ENCODE data around the gene IGIP. TPM values are rescaled to one million over a fixed set of nuclear protein-coding genes. Genes with fewer than 3 reads are reported as not detected.
A peak's percentile ranks its signal among the peaks of the same experiment; 100 is the strongest.

Gene IGIP
- 9.4 TPM for polyA plus RNA-seq
- long read RNA-seq, donor 1, partial matches to known transcripts = 0 of 2 reads
- long read RNA-seq, donor 1, other reads (novel, unspliced or antisense) = 0 of 2 reads
- long read RNA-seq, donor 2, partial matches to known transcripts = 0 of 4 reads
- long read RNA-seq, donor 2, other reads (novel, unspliced or antisense) = 0 of 4 reads
- long read RNA-seq, donor 3, transcript IGIP-201 (1 exons, 3,458 nt) = major isoform, 7 of 7 reads
- long read RNA-seq, donor 3, partial matches to known transcripts = 0 of 7 reads
- long read RNA-seq, donor 3, other reads (novel, unspliced or antisense) = 0 of 7 reads
- long read RNA-seq, donor 4 = 0 reads
- long read RNA-seq, donor 5, partial matches to known transcripts = 0 of 1 reads
- long read RNA-seq, donor 5, other reads (novel, unspliced or antisense) = 0 of 1 reads
- long read RNA-seq, donor 6, transcript IGIP-201 (1 exons, 3,458 nt) = major isoform, 6 of 6 reads
- long read RNA-seq, donor 6, partial matches to known transcripts = 0 of 6 reads
- long read RNA-seq, donor 6, other reads (novel, unspliced or antisense) = 0 of 6 reads
- long read RNA-seq, donor 7, transcript IGIP-201 (1 exons, 3,458 nt) = major isoform, 5 of 5 reads
- long read RNA-seq, donor 7, partial matches to known transcripts = 0 of 5 reads
- long read RNA-seq, donor 7, other reads (novel, unspliced or antisense) = 0 of 5 reads
- long read RNA-seq, donor 8, transcript IGIP-201 (1 exons, 3,458 nt) = major isoform, 13 of 13 reads
- long read RNA-seq, donor 8, partial matches to known transcripts = 0 of 13 reads
- long read RNA-seq, donor 8, other reads (novel, unspliced or antisense) = 0 of 13 reads
- long read RNA-seq, donor 9, partial matches to known transcripts = 0 of 4 reads
- long read RNA-seq, donor 9, other reads (novel, unspliced or antisense) = 0 of 4 reads
- long read RNA-seq, donor 10, transcript IGIP-201 (1 exons, 3,458 nt) = major isoform, 7 of 7 reads
- long read RNA-seq, donor 10, partial matches to known transcripts = 0 of 7 reads
- long read RNA-seq, donor 10, other reads (novel, unspliced or antisense) = 0 of 7 reads
- long read RNA-seq, donor 11, transcript IGIP-201 (1 exons, 3,458 nt) = major isoform, 9 of 9 reads
- long read RNA-seq, donor 11, partial matches to known transcripts = 0 of 9 reads
- long read RNA-seq, donor 11, other reads (novel, unspliced or antisense) = 0 of 9 reads

- no peak for DNase-seq
- Histone ChIP-seq H3K4me1 (ENCODE audit: control insufficient read depth, insufficient read depth, low read length) (peaks cover 2% of the 10 kb centered on the region), H3K27ac (ENCODE audit: low read length) (no peak within 1 kb of the TSS), H3K36me3 (ENCODE audit: control insufficient read depth, insufficient read depth, low read length) (no peaks in the 10 kb centered on the region), H3K9me3 (ENCODE audit: control insufficient read depth, low read depth, low read length) (no peaks in the 10 kb centered on the region), H3K4me3 (ENCODE audit: low read length) (no peak within 1 kb of the TSS), H3K27me3 (ENCODE audit: control insufficient read depth, insufficient read depth, low read length) (no peaks in the 10 kb centered on the region)
- 100% methylated on average over 2 of the region's 4 CpGs for WGBS (ENCODE audit: insufficient coverage, low lambda C conversion rate)
Measured at GRCh38 chr5:140125637-140126036, at the start of gene IGIP. TSS of gene IGIP (plus strand) at chr5:140125937. CDS start at chr5:140128477, 2,540 bp downstream.

DNA sequence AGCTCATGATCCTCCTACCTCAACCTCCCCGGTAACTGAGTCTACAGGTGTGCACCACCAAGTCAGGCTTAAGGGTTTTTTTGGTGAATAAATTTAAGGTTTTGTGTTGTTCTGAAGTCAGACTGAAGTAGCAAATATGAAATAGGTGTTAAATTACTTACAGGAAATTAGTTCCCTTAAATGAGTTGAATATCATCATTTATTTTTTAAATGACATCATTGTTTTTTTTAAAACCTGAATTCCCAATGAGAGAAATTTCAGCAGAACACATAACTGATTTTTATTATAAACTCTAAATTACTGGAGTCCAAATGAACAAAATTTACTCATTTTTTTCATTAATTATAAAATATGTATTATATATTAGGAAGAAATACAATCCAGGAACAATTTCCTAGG is 49.6 kb upstream of the IGIP start:
- no peak for DNase-seq
- WGBS (ENCODE audit: insufficient coverage, low lambda C conversion rate) = no CpG with 5 or more reads among the region's 1 CpG
- H3K9me3 ChIP-seq (ENCODE audit: control insufficient read depth, low read depth, low read length) = no peaks in the 10 kb centered on the region
- H3K27me3 ChIP-seq (ENCODE audit: control insufficient read depth, insufficient read depth, low read length) = peaks cover 24% of the 10 kb centered on the region
- no peaks in the 10 kb centered on the region for H3K36me3 ChIP-seq (ENCODE audit: control insufficient read depth, insufficient read depth, low read length)
- no peaks in the 10 kb centered on the region for H3K4me1 ChIP-seq (ENCODE audit: control insufficient read depth, insufficient read depth, low read length)
- H3K27ac ChIP-seq (ENCODE audit: low read length) = no peak overlapping the region
- H3K4me3 ChIP-seq (ENCODE audit: low read length) = no peak overlapping the region

DNA sequence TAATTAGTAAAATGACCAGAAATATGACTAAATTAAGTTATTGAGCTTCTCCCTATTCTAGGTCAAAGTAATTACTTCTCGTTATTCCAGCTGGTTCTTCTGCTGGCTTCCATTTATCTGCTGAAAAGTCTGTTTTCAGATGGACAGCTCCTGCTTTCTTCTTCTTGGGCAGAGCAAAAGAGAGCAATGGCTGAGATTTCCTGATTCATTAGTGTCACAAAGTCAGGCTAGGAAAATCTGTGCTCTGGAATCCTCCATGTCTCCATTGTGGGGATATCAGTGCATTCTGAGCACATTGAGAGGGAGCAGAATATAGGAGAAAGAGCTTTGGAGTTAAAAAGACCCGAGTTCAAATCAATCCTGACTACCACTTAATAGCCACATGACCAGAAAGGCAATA is 48.9 kb upstream of the IGIP start:
- H3K27me3 ChIP-seq (ENCODE audit: control insufficient read depth, insufficient read depth, low read length) = peaks cover 27% of the 10 kb centered on the region
- no peaks in the 10 kb centered on the region for H3K4me1 ChIP-seq (ENCODE audit: control insufficient read depth, insufficient read depth, low read length)
- no peak overlapping the region for H3K4me3 ChIP-seq (ENCODE audit: low read length)
- no peak overlapping the region for H3K27ac ChIP-seq (ENCODE audit: low read length)
- no peak for DNase-seq
- no peaks in the 10 kb centered on the region for H3K36me3 ChIP-seq (ENCODE audit: control insufficient read depth, insufficient read depth, low read length)
- WGBS (ENCODE audit: insufficient coverage, low lambda C conversion rate) = 57% methylated on average over 1 of the region's 2 CpGs
- H3K9me3 ChIP-seq (ENCODE audit: control insufficient read depth, low read depth, low read length) = no peaks in the 10 kb centered on the region

- 25% methylated on average over 1 of the region's 1 CpG for WGBS (ENCODE audit: insufficient coverage, low lambda C conversion rate)
- no peaks in the 10 kb centered on the region for H3K4me1 ChIP-seq (ENCODE audit: control insufficient read depth, insufficient read depth, low read length)
- H3K27ac ChIP-seq (ENCODE audit: low read length) = no peak overlapping the region
- H3K36me3 ChIP-seq (ENCODE audit: control insufficient read depth, insufficient read depth, low read length) = no peaks in the 10 kb centered on the region
- peaks cover 17% of the 10 kb centered on the region for H3K27me3 ChIP-seq (ENCODE audit: control insufficient read depth, insufficient read depth, low read length)
- H3K4me3 ChIP-seq (ENCODE audit: low read length) = no peak overlapping the region
- no peaks in the 10 kb centered on the region for H3K9me3 ChIP-seq (ENCODE audit: control insufficient read depth, low read depth, low read length)
- peak; percentile 19 to 61 for DNase-seq
Measured at GRCh38 chr5:140083120-140083519, 42.6 kb upstream of the IGIP start.

GRCh38 chr5:140083650-140084049 is 42.1 kb upstream of the IGIP start:
- no CpG with 5 or more reads among the region's 1 CpG for WGBS (ENCODE audit: insufficient coverage, low lambda C conversion rate)
- Histone ChIP-seq H3K4me1 (ENCODE audit: control insufficient read depth, insufficient read depth, low read length) (no peaks in the 10 kb centered on the region), H3K27ac (ENCODE audit: low read length) (no peak overlapping the region), H3K9me3 (ENCODE audit: control insufficient read depth, low read depth, low read length) (no peaks in the 10 kb centered on the region), H3K36me3 (ENCODE audit: control insufficient read depth, insufficient read depth, low read length) (no peaks in the 10 kb centered on the region), H3K27me3 (ENCODE audit: control insufficient read depth, insufficient read depth, low read length) (peaks cover 17% of the 10 kb centered on the region), H3K4me3 (ENCODE audit: low read length) (no peak overlapping the region)
- no peak for DNase-seq

- no CpG with 5 or more reads among the region's 4 CpGs for WGBS (ENCODE audit: insufficient coverage, low lambda C conversion rate)
- Histone ChIP-seq H3K36me3 (ENCODE audit: control insufficient read depth, insufficient read depth, low read length) (no peaks in the 10 kb centered on the region), H3K4me1 (ENCODE audit: control insufficient read depth, insufficient read depth, low read length) (no peaks in the 10 kb centered on the region), H3K9me3 (ENCODE audit: control insufficient read depth, low read depth, low read length) (no peaks in the 10 kb centered on the region), H3K4me3 (ENCODE audit: low read length) (no peak overlapping the region), H3K27ac (ENCODE audit: low read length) (no peak overlapping the region), H3K27me3 (ENCODE audit: control insufficient read depth, insufficient read depth, low read length) (peaks cover 17% of the 10 kb centered on the region)
- DNase-seq = no peak
Measured at GRCh38 chr5:140084541-140084940, 41.2 kb upstream of the IGIP start.

GRCh38 chr5:140090251-140090650 is 35.5 kb upstream of the IGIP start:
- H3K27ac ChIP-seq (ENCODE audit: low read length) = no peak overlapping the region
- H3K9me3 ChIP-seq (ENCODE audit: control insufficient read depth, low read depth, low read length) = peaks cover 7% of the 10 kb centered on the region
- H3K4me1 ChIP-seq (ENCODE audit: control insufficient read depth, insufficient read depth, low read length) = no peaks in the 10 kb centered on the region
- WGBS (ENCODE audit: insufficient coverage, low lambda C conversion rate) = no CpG with 5 or more reads among the region's 1 CpG
- no peaks in the 10 kb centered on the region for H3K36me3 ChIP-seq (ENCODE audit: control insufficient read depth, insufficient read depth, low read length)
- no peak for DNase-seq
- H3K4me3 ChIP-seq (ENCODE audit: low read length) = no peak overlapping the region
- H3K27me3 ChIP-seq (ENCODE audit: control insufficient read depth, insufficient read depth, low read length) = peaks cover 4% of the 10 kb centered on the region

GRCh38 chr5:140093179-140093578 is 32.6 kb upstream of the IGIP start:
- no peak overlapping the region for H3K4me3 ChIP-seq (ENCODE audit: low read length)
- peaks cover 7% of the 10 kb centered on the region for H3K9me3 ChIP-seq (ENCODE audit: control insufficient read depth, low read depth, low read length)
- no peak for DNase-seq
- WGBS (ENCODE audit: insufficient coverage, low lambda C conversion rate) = 50% methylated on average over 1 of the region's 1 CpG
- no peaks in the 10 kb centered on the region for H3K4me1 ChIP-seq (ENCODE audit: control insufficient read depth, insufficient read depth, low read length)
- no peak overlapping the region for H3K27ac ChIP-seq (ENCODE audit: low read length)
- H3K27me3 ChIP-seq (ENCODE audit: control insufficient read depth, insufficient read depth, low read length) = peaks cover 7% of the 10 kb centered on the region
- H3K36me3 ChIP-seq (ENCODE audit: control insufficient read depth, insufficient read depth, low read length) = no peaks in the 10 kb centered on the region

DNA sequence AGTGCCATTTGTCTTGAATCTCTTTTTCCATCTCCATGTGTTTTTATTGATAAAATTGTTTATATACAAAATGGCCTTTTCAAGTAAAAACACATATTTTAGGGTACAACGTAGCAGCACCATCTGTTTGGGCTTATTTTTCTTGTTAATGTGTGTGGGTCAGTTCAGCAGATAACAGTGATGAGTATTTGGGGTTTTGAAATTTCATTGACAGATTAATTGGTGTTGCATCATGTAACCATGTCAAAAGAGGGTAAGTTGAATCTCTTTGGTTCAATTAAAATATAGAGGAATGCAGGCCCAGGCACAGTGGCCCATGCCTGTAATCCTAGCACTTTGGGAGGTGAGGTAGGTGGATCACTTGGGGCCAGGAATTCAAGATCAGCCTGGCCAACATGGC is 31.9 kb upstream of the IGIP start:
- H3K27me3 ChIP-seq (ENCODE audit: control insufficient read depth, insufficient read depth, low read length) = peaks cover 7% of the 10 kb centered on the region
- no peaks in the 10 kb centered on the region for H3K4me1 ChIP-seq (ENCODE audit: control insufficient read depth, insufficient read depth, low read length)
- no peaks in the 10 kb centered on the region for H3K36me3 ChIP-seq (ENCODE audit: control insufficient read depth, insufficient read depth, low read length)
- H3K9me3 ChIP-seq (ENCODE audit: control insufficient read depth, low read depth, low read length) = peaks cover 7% of the 10 kb centered on the region
- DNase-seq = no peak
- H3K4me3 ChIP-seq (ENCODE audit: low read length) = no peak overlapping the region
- no CpG with 5 or more reads among the region's 1 CpG for WGBS (ENCODE audit: insufficient coverage, low lambda C conversion rate)
- H3K27ac ChIP-seq (ENCODE audit: low read length) = no peak overlapping the region

DNA sequence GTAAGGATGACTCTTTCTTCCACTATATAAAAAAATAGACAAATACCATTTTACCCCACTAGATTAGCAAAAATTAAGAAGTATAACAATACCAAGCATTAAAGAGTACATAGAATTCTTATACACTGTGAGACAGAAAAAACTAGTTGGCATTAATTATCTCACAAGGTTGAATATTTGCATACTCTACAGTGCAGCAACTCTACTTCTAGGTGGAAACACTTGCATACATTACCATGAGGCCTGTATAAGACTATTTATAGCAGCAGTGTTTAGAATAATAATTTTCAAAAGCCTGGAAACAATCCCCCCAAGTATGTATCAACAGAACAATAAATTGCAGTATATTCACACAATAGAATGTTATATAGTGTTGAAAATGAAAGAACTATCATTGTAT is 30.8 kb upstream of the IGIP start:
- DNase-seq = no peak
- H3K4me1 ChIP-seq (ENCODE audit: control insufficient read depth, insufficient read depth, low read length) = no peaks in the 10 kb centered on the region
- no peak overlapping the region for H3K27ac ChIP-seq (ENCODE audit: low read length)
- H3K9me3 ChIP-seq (ENCODE audit: control insufficient read depth, low read depth, low read length) = peaks cover 7% of the 10 kb centered on the region
- H3K4me3 ChIP-seq (ENCODE audit: low read length) = no peak overlapping the region
- peaks cover 12% of the 10 kb centered on the region for H3K27me3 ChIP-seq (ENCODE audit: control insufficient read depth, insufficient read depth, low read length)
- no peaks in the 10 kb centered on the region for H3K36me3 ChIP-seq (ENCODE audit: control insufficient read depth, insufficient read depth, low read length)
